Choroid plexus epithelial cell (primary cell): Measurements from ENCODE around the gene CCDC73.
A peak's percentile ranks its signal among the peaks of the same experiment; 100 is the strongest.
"Not testable (repeated sequence)": the region's sequence is repeated elsewhere in the genome, so short reads cannot be mapped to it uniquely, and the experiment has no call there.

Source experiments
- DNase-seq: peaks from one replicate; pipeline ENCODE4 v3.0.0-alpha.2; 2010; ENCODE audit warnings: low read depth
- H3K4me3 ChIP-seq: 2 replicates; pipeline ENCODE4 v1.5.1; 2011; ENCODE audit warnings: low read depth, mild to moderate bottlenecking, control low read depth, low read length, moderate library complexity
- CTCF ChIP-seq: conservative IDR thresholded peaks from 2 replicates; pipeline ENCODE4 v1.5.1; 2011; ENCODE audit warnings: low read depth, mild to moderate bottlenecking, control low read depth, inconsistent platforms, low read length, moderate library complexity

CCDC73 gene

GRCh38 chr11:32831221-32831620 is 36.8 kb upstream of the CCDC73 start:
- DNase-seq: no peak
- TF ChIP-seq CTCF: no peak
- no peak overlapping the region for H3K4me3 ChIP-seq

GRCh38 chr11:32830796-32831195 is 36.3 kb upstream of the CCDC73 start:
- TF ChIP-seq CTCF: no peak
- no peak overlapping the region for H3K4me3 ChIP-seq
- DNase-seq: no peak

GRCh38 chr11:32830413-32830738 is 35.9 kb upstream of the CCDC73 start:
- no peak for TF ChIP-seq CTCF
- DNase-seq: peak; percentile 2
- peak overlapping the region; percentile 67 for H3K4me3 ChIP-seq

- no peak for TF ChIP-seq CTCF
- DNase-seq: peak; percentile 38
Measured at GRCh38 chr11:32829680-32830412, 35.4 kb upstream of the CCDC73 start, which contains the start of gene PRRG4. Gene PRRG4, plus strand, starts transcription at chr11:32829927. Its CDS starts 603 bp downstream, at chr11:32830530.

GRCh38 chr11:32829157-32829679 is 34.8 kb upstream of the CCDC73 start:
- peak overlapping the region; percentile 67 for H3K4me3 ChIP-seq
- TF ChIP-seq CTCF: no peak
- DNase-seq: peak; percentile 13

More at GRCh38 chr11:32829680-32830412, 35.4 kb upstream of the CCDC73 start, which contains the start of gene PRRG4:
- peak within 1 kb of the TSS; percentile 67 for H3K4me3 ChIP-seq

- TF ChIP-seq CTCF: no peak
- no peak for DNase-seq
- H3K4me3 ChIP-seq: no peak overlapping the region
Measured at GRCh38 chr11:32827276-32827675, 32.8 kb upstream of the CCDC73 start.

- H3K4me3 ChIP-seq: no peak overlapping the region
- TF ChIP-seq CTCF: no peak
- no peak for DNase-seq
Measured at GRCh38 chr11:32826113-32826512, 31.7 kb upstream of the CCDC73 start.

GRCh38 chr11:32823617-32824016 is 29.2 kb upstream of the CCDC73 start:
- DNase-seq, H3K4me3 ChIP-seq: not testable (repeated sequence)
